OCI-LY3 (cell line): ENCODE data around the gene TIRAP.

ENCODE experiments used
- H2AFZ ChIP-seq: fragments of 200-600, 300-600 bp; shearing (Covaris generic); 2 replicates; pipeline ENCODE4 v1.6.0; 2014; ENCODE audit warnings: antibody characterized with exemption, low read depth, low read length
- H3K27ac ChIP-seq: fragments of 200-600, 300-600 bp; sonication (generic); 2 replicates; pipeline ENCODE4 v1.5.1; 2014; ENCODE audit warnings: mild to moderate bottlenecking, low read length, moderate library complexity, mixed read lengths
- H3K27me3 ChIP-seq: fragments of 200-600, 300-600 bp; sonication (generic); 2 replicates; pipeline ENCODE4 v1.6.1; 2014; ENCODE audit warnings: low read depth, low read length, mixed read lengths
- H3K36me3 ChIP-seq: fragments of 200-600, 300-600 bp; sonication (generic); replicated peaks from 2 replicates; pipeline ENCODE3; 2014; ENCODE audit warnings: low read depth, low read length, mixed read lengths
- H3K4me1 ChIP-seq: fragments of 300-600, 200-600 bp; sonication (generic); 2 replicates; pipeline ENCODE4 v1.6.1; 2014; ENCODE audit warnings: low read length, mixed read lengths
- H3K4me2 ChIP-seq: fragments of 200-600, 300-600 bp; sonication (generic); 2 replicates; pipeline ENCODE4 v1.6.1; 2014; ENCODE audit warnings: low read length, mixed read lengths
- H3K4me3 ChIP-seq: fragments of 300-600, 200-600 bp; sonication (generic); 2 replicates; pipeline ENCODE4 v1.5.1; 2014; ENCODE audit warnings: antibody characterized with exemption, mild to moderate bottlenecking, low read length, moderate library complexity
- H3K79me2 ChIP-seq: fragments of 300-600, 200-600 bp; shearing (Covaris generic); 2 replicates; pipeline ENCODE4 v1.6.1; 2014; ENCODE audit warnings: mild to moderate bottlenecking, low read length, mixed read lengths
- H3K9ac ChIP-seq: fragments of 300-600, 200-600 bp; shearing (Covaris generic); 2 replicates; pipeline ENCODE4 v1.6.0; 2014; ENCODE audit warnings: mild to moderate bottlenecking, low read length, moderate library complexity
- H3K9me3 ChIP-seq: fragments of 200-600, 300-600 bp; shearing (Covaris generic); 2 replicates; pipeline ENCODE4 v1.6.1; 2014; ENCODE audit warnings: low read length, mixed read lengths; ENCODE audit not compliant: insufficient read depth
- H4K20me1 ChIP-seq: fragments of 200-600, 300-600 bp; sonication (generic); 2 replicates; pipeline ENCODE4 v1.6.1; 2016; ENCODE audit warnings: low read length, mixed read lengths; ENCODE audit not compliant: insufficient read depth
- EZH2phosphoT487 ChIP-seq: fragments of 200-600 bp; shearing (Covaris generic); IDR thresholded peaks from 2 replicates; pipeline ENCODE4 v1.6.1; 2018; ENCODE audit warnings: antibody characterized with exemption, mixed run types, low read depth
- TF ChIP-seq, protein P1 (sequence below): fragments of 200-600, 300-600 bp; sonication (generic); IDR thresholded peaks from 2 replicates; pipeline ENCODE4 v1.5.1; 2014; ENCODE audit warnings: antibody characterized with exemption, low read length, low read depth

TIRAP gene

DNA sequence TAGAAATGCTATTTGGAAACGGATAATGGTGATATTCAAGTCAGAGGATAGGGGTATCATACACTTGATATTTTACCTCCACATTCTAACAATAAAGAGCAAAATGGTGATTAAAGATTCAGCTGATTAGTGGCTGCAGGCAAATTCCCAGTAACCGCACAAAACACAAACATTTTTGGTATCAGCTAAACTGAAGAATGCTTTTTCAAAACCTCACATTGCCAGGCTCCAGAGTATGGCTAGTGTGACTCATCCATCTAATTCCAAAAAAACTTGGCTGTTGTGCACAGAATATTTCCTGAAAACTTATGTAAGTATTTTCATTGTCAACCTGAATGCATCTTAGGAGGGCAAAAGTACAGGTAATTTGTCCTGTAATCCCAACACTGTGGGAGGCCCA is 25.1 kb upstream of the TIRAP start:
- no peaks in the 10 kb centered on the region for H3K4me1 ChIP-seq
- no peak overlapping the region for H2AFZ ChIP-seq
- no peak overlapping the region for H3K27ac ChIP-seq
- H3K79me2 ChIP-seq: no peaks in the 10 kb centered on the region
- peaks cover 32% of the 10 kb centered on the region for H3K36me3 ChIP-seq
- H3K27me3 ChIP-seq: no peaks in the 10 kb centered on the region
- no peak overlapping the region for H3K9ac ChIP-seq
- H3K4me3 ChIP-seq: no peak overlapping the region
- no peaks in the 10 kb centered on the region for H3K9me3 ChIP-seq
- no peaks in the 10 kb centered on the region for H4K20me1 ChIP-seq
- TF ChIP-seq EZH2phosphoT487: no peak
- TF ChIP-seq, protein P1, sequence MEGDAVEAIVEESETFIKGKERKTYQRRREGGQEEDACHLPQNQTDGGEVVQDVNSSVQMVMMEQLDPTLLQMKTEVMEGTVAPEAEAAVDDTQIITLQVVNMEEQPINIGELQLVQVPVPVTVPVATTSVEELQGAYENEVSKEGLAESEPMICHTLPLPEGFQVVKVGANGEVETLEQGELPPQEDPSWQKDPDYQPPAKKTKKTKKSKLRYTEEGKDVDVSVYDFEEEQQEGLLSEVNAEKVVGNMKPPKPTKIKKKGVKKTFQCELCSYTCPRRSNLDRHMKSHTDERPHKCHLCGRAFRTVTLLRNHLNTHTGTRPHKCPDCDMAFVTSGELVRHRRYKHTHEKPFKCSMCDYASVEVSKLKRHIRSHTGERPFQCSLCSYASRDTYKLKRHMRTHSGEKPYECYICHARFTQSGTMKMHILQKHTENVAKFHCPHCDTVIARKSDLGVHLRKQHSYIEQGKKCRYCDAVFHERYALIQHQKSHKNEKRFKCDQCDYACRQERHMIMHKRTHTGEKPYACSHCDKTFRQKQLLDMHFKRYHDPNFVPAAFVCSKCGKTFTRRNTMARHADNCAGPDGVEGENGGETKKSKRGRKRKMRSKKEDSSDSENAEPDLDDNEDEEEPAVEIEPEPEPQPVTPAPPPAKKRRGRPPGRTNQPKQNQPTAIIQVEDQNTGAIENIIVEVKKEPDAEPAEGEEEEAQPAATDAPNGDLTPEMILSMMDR: no peak
- no peak overlapping the region for H3K4me2 ChIP-seq

- H3K27me3 ChIP-seq: no peaks in the 10 kb centered on the region
- peaks cover 11% of the 10 kb centered on the region for H3K79me2 ChIP-seq
- H3K4me2 ChIP-seq: no peak overlapping the region
- no peak overlapping the region for H3K9ac ChIP-seq
- H4K20me1 ChIP-seq: no peaks in the 10 kb centered on the region
- TF ChIP-seq, protein P1: no peak
- no peak for TF ChIP-seq EZH2phosphoT487
- H3K4me1 ChIP-seq: no peaks in the 10 kb centered on the region; the same call in 1 of the 2 replicates
- H3K36me3 ChIP-seq: peaks cover 76% of the 10 kb centered on the region
- H3K27ac ChIP-seq: no peak overlapping the region
- no peak overlapping the region for H3K4me3 ChIP-seq
- no peak overlapping the region for H2AFZ ChIP-seq
- H3K9me3 ChIP-seq: no peaks in the 10 kb centered on the region
Observed at GRCh38 chr11:126262216-126262615, 20.7 kb upstream of the TIRAP start.

DNA sequence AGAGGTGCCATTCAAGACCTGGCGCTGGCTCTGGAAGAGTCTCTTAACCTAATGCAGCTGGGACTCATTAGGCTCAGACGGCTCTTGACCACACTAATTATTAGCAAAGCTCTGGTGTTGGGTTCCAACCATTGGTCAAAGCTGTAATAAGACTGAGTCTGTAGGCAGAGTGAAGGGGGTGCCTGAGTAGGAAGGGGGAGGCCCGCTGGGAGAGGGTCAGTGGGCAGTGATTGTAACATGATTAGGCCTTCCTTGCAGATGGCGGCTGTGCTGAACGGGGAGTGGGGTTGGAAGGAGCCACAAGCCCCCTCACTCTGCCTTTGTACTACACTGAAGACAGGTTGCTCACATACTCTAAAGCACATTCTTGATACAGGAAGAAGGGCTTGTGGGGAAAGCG is 19.4 kb upstream of the TIRAP start:
- Histone ChIP-seq H4K20me1 (no peaks in the 10 kb centered on the region), H3K9me3 (no peaks in the 10 kb centered on the region), H3K36me3 (peaks cover 70% of the 10 kb centered on the region), H3K79me2 (peaks cover 23% of the 10 kb centered on the region), H3K4me1 (peaks cover 8% of the 10 kb centered on the region), H3K4me3 (no peak overlapping the region), H3K27me3 (no peaks in the 10 kb centered on the region), H3K9ac (no peak overlapping the region), H3K27ac (no peak overlapping the region), H2AFZ (no peak overlapping the region), H3K4me2 (no peak overlapping the region)
- TF ChIP-seq, protein P1: no peak
- TF ChIP-seq EZH2phosphoT487: no peak

DNA sequence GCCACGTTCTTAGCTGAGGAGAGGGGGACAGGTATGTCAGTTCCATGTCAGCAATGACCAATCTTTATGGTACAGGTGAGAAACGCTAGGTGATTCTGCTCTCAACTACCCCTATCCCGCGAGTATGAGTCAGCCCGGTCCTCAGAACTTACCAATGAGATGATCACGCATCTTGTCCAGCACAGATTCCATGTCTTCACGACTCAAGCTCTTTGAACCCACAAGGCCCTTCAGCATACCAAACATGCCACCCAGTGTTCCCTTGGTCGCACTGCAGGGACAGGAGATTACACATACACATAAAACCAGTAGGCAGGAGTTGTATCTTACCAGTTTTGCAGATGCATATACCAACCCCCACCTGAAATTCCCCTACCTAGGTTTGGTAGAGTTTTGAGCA is 17.1 kb upstream of the TIRAP start:
- peaks cover 17% of the 10 kb centered on the region for H3K4me1 ChIP-seq
- peaks cover 44% of the 10 kb centered on the region for H3K79me2 ChIP-seq

More for the DNA sequence above, 17.1 kb upstream of the TIRAP start:
- H3K27ac ChIP-seq: no peak overlapping the region
- TF ChIP-seq EZH2phosphoT487: no peak
- TF ChIP-seq, protein P1: no peak
- H3K4me3 ChIP-seq: no peak overlapping the region
- H3K4me2 ChIP-seq: no peak overlapping the region
- H3K9me3 ChIP-seq: no peaks in the 10 kb centered on the region
- peaks cover 61% of the 10 kb centered on the region for H3K36me3 ChIP-seq
- H3K27me3 ChIP-seq: no peaks in the 10 kb centered on the region
- H4K20me1 ChIP-seq: no peaks in the 10 kb centered on the region
- no peak overlapping the region for H3K9ac ChIP-seq
- H2AFZ ChIP-seq: no peak overlapping the region
